H9 (cell line): ENCODE data around the gene COLQ. TPM values are rescaled to one million over a fixed set of nuclear protein-coding genes. Genes with fewer than 3 reads are reported as not detected.

ENCODE experiments used
- DNase-seq: peaks from one replicate; pipeline ENCODE4 v3.0.0-alpha.2; 2017
- H2AFZ ChIP-seq: one replicate; pipeline ENCODE4 v1.6.1; 2013; ENCODE audit warnings: mild to moderate bottlenecking, low read length, control low read depth, moderate library complexity
- H2AK5ac ChIP-seq: 2 replicates; pipeline ENCODE4 v1.6.1; 2013; ENCODE audit warnings: low read length, control low read depth, mixed read lengths; ENCODE audit not compliant: insufficient read length
- H2BK120ac ChIP-seq: one replicate; pipeline ENCODE4 v1.6.1; 2013; ENCODE audit warnings: low read depth, mild to moderate bottlenecking, low read length, control low read depth, inconsistent platforms; ENCODE audit not compliant: poor library complexity, severe bottlenecking
- H2BK12ac ChIP-seq: 2 replicates; pipeline ENCODE4 v1.6.1; 2013; ENCODE audit warnings: low read length, control low read depth, mixed read lengths, low read depth; ENCODE audit not compliant: insufficient read length
- H2BK15ac ChIP-seq: 2 replicates; pipeline ENCODE4 v1.6.1; 2013; ENCODE audit warnings: low read depth, low read length, control low read depth
- H2BK20ac ChIP-seq: one replicate; pipeline ENCODE4 v1.6.1; 2013; ENCODE audit warnings: low read depth, mild to moderate bottlenecking, low read length, control low read depth, inconsistent platforms; ENCODE audit not compliant: poor library complexity, severe bottlenecking
- H2BK5ac ChIP-seq: 2 replicates; pipeline ENCODE4 v1.6.1; 2013; ENCODE audit warnings: low read length, control low read depth, mixed read lengths; ENCODE audit not compliant: insufficient read length
- H3K14ac ChIP-seq: 2 replicates; pipeline ENCODE4 v1.6.1; 2013; ENCODE audit warnings: low read length, control low read depth; ENCODE audit not compliant: insufficient read depth
- H3K18ac ChIP-seq: 2 replicates; pipeline ENCODE4 v1.6.1; 2013; ENCODE audit warnings: low read depth, mild to moderate bottlenecking, mixed read lengths, low read length, control low read depth; ENCODE audit not compliant: insufficient read length
- H3K23ac ChIP-seq: 2 replicates; pipeline ENCODE4 v1.6.1; 2013; ENCODE audit warnings: low read length, control low read depth, mixed read lengths, low read depth; ENCODE audit not compliant: insufficient read length
- H3K23me2 ChIP-seq: 2 replicates; pipeline ENCODE4 v1.6.1; 2013; ENCODE audit warnings: low read depth, mild to moderate bottlenecking, mixed read lengths, low read length, control low read depth; ENCODE audit not compliant: insufficient read length, poor library complexity, severe bottlenecking
- H3K27ac ChIP-seq: 2 replicates; pipeline ENCODE4 v1.5.1; 2013; ENCODE audit warnings: low read length, control low read depth, mixed read lengths, low read depth; ENCODE audit not compliant: insufficient read length
- H3K27me3 ChIP-seq: 2 replicates; pipeline ENCODE4 v1.6.1; 2013; ENCODE audit warnings: low read length, control low read depth, inconsistent platforms; ENCODE audit not compliant: insufficient read depth
- H3K4ac ChIP-seq: 2 replicates; pipeline ENCODE4 v1.6.1; 2013; ENCODE audit warnings: low read depth, mild to moderate bottlenecking, control low read depth, inconsistent platforms, low read length, moderate library complexity
- H3K4me1 ChIP-seq: 2 replicates; pipeline ENCODE4 v1.6.1; 2013; ENCODE audit warnings: low read length, control low read depth, inconsistent platforms; ENCODE audit not compliant: insufficient read depth
- H3K4me2 ChIP-seq: 2 replicates; pipeline ENCODE4 v1.6.1; 2013; ENCODE audit warnings: low read length, control low read depth, mixed read lengths; ENCODE audit not compliant: insufficient read length, insufficient read depth
- H3K56ac ChIP-seq: 2 replicates; pipeline ENCODE4 v1.6.1; 2013; ENCODE audit warnings: low read depth, mild to moderate bottlenecking, mixed read lengths, low read length, control low read depth; ENCODE audit not compliant: insufficient read length
- H3K79me1 ChIP-seq: 2 replicates; pipeline ENCODE4 v1.6.1; 2013; ENCODE audit warnings: low read depth, mild to moderate bottlenecking, moderate library complexity, low read length, control low read depth, inconsistent platforms; ENCODE audit not compliant: insufficient read depth, poor library complexity, severe bottlenecking
- H3K79me2 ChIP-seq: 2 replicates; pipeline ENCODE4 v1.6.1; 2013; ENCODE audit warnings: low read length, control low read depth, inconsistent platforms; ENCODE audit not compliant: insufficient read depth
- H3K9ac ChIP-seq: 2 replicates; pipeline ENCODE4 v1.6.1; 2013; ENCODE audit warnings: low read length, control low read depth, mixed read lengths; ENCODE audit not compliant: insufficient read length; ENCODE audit errors: extremely low read depth
- H3K9me3 ChIP-seq: one replicate; pipeline ENCODE4 v1.6.1; 2013; ENCODE audit warnings: low read depth, low read length, inconsistent platforms; ENCODE audit not compliant: control insufficient read depth
- H3T11ph ChIP-seq: one replicate; pipeline ENCODE4 v1.6.1; 2013; ENCODE audit warnings: mild to moderate bottlenecking, low read length, control low read depth, inconsistent platforms
- H4K20me1 ChIP-seq: one replicate; pipeline ENCODE4 v1.6.1; 2013; ENCODE audit not compliant: control insufficient read depth, insufficient read length, insufficient read depth
- H4K5ac ChIP-seq: 2 replicates; pipeline ENCODE4 v1.6.1; 2013; ENCODE audit warnings: low read depth, mild to moderate bottlenecking, mixed read lengths, low read length, control low read depth; ENCODE audit not compliant: insufficient read length
- H4K8ac ChIP-seq: replicated peaks from 2 replicates; pipeline ENCODE4 v1.6.1; 2013; ENCODE audit warnings: low read length, control low read depth, mixed read lengths, low read depth; ENCODE audit not compliant: insufficient read length
- H4K91ac ChIP-seq: 2 replicates; pipeline ENCODE4 v1.6.1; 2013; ENCODE audit warnings: low read depth, mild to moderate bottlenecking, moderate library complexity, mixed read lengths, low read length, control low read depth; ENCODE audit not compliant: insufficient read length
- H3K27ac Mint-ChIP-seq, 3 experiments: 2 replicates in 2 of 3; 3 replicates in 1 of 3; pipeline ENCODE4 v1.8.0; 2020 to 2021; ENCODE audit warnings: mixed read lengths in 3 of 3, mild to moderate bottlenecking in 1 of 3, moderate library complexity in 1 of 3
- H3K27me3 Mint-ChIP-seq: 2 replicates; pipeline ENCODE4 v1.8.0; 2021; ENCODE audit warnings: low read depth, mild to moderate bottlenecking, moderate library complexity, mixed read lengths
- H3K36me3 Mint-ChIP-seq, 3 experiments: 2 replicates in 2 of 3; 3 replicates in 1 of 3; pipeline ENCODE4 v1.8.0; 2020 to 2021; ENCODE audit warnings: low read depth in 3 of 3, mixed read lengths in 3 of 3; ENCODE audit not compliant: insufficient read depth in 1 of 3
- H3K4me1 Mint-ChIP-seq, 2 experiments: 2 replicates each; pipeline ENCODE4 v1.8.0; 2020; ENCODE audit warnings: mixed read lengths in 2 of 2
- H3K4me3 Mint-ChIP-seq, 2 experiments: 2 replicates in 1 of 2; 3 replicates in 1 of 2; pipeline ENCODE4 v1.8.0; 2020 to 2021; ENCODE audit warnings: mild to moderate bottlenecking in 2 of 2, mixed read lengths in 2 of 2, moderate library complexity in 1 of 2
- H3K9me3 Mint-ChIP-seq, 2 experiments: 2 replicates in 1 of 2; 3 replicates in 1 of 2; pipeline ENCODE4 v1.8.0; 2020; ENCODE audit warnings: mild to moderate bottlenecking in 2 of 2, mixed read lengths in 2 of 2, moderate library complexity in 1 of 2
- WGBS: extraction: QIAGEN DNeasy Blood & Tissue Kit; methylation state at CpG from one replicate; pipeline ENCODE4 v1.1.7; 2013; ENCODE audit warnings: missing lambda C conversion rate, low lambda C conversion rate, mixed read lengths; ENCODE audit not compliant: insufficient read length; ENCODE audit errors: extremely low coverage; 5-methylcytosine and 5-hydroxymethylcytosine counted together
- total RNA-seq: library from RNA; stranded (reverse); gene quantifications from 2 replicates; pipeline ENCODE4 v1.2.1, GENCODE V29; 2021
- TF ChIP-seq, protein P1 (sequence below): fragments of 200-600 bp; sonication (generic); conservative IDR thresholded peaks from 3 replicates; pipeline ENCODE4 v1.8.0; 2021; ENCODE audit warnings: antibody characterized with exemption, mild to moderate bottlenecking

COLQ gene
- total RNA-seq, 1 experiment from 2014 or later: 0.61 TPM

DNA sequence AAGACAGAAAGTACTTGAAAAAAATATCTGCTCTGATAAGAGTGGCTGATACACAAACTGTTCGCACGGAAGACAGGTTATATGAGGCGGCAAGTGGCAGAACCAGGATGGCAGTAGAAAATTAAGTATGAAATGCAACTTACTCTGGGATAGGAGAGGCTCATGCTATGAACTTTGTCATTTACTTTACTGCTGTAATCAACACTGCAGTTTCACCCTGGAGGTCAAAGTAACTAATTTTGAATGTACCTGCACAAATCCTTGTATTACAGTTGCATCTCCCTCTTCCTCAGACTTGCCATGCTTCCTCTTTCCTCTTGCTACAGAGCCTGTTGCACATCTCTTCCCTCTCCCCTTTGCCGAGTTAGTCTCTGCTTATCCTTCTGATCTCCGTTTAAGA, 41.1 kb upstream of the COLQ start:
- Mint-ChIP-seq H3K9me3 (no peaks in the 10 kb centered on the region), H3K27ac (no peak overlapping the region; a peak in 1 of 7 replicates), H3K4me3 (no peak overlapping the region), H3K36me3 (peaks cover 6 to 65% (median 33%) of the 10 kb centered on the region in 3 experiments; a peak in 6 of 7 replicates), H3K4me1 (peaks cover 2 to 3% of the 10 kb centered on the region in 2 experiments; a peak in 2 of 4 replicates), H3K27me3 (no peaks in the 10 kb centered on the region)
- H2BK12ac ChIP-seq: no peak overlapping the region
- no peaks in the 10 kb centered on the region for H3K23me2 ChIP-seq
- H2AK5ac ChIP-seq: no peak overlapping the region
- H4K8ac ChIP-seq: no peak overlapping the region
- no peak overlapping the region for H3K23ac ChIP-seq
- H3K56ac ChIP-seq: no peak overlapping the region
- H3K27ac ChIP-seq: no peak overlapping the region
- H4K20me1 ChIP-seq: no peaks in the 10 kb centered on the region
- no peaks in the 10 kb centered on the region for H3K4me1 ChIP-seq
- no peaks in the 10 kb centered on the region for H3K79me1 ChIP-seq
- H3K27me3 ChIP-seq: no peaks in the 10 kb centered on the region
- H3K9ac ChIP-seq: no peak overlapping the region
- no peak overlapping the region for H3T11ph ChIP-seq
- H3K4me2 ChIP-seq: no peak overlapping the region
- H4K91ac ChIP-seq: no peak overlapping the region
- no peak overlapping the region for H2BK5ac ChIP-seq
- no peak overlapping the region for H2BK20ac ChIP-seq
- no peak overlapping the region for H2BK15ac ChIP-seq
- no CpG with 5 or more reads among the region's 5 CpGs for WGBS
- TF ChIP-seq, protein P1, sequence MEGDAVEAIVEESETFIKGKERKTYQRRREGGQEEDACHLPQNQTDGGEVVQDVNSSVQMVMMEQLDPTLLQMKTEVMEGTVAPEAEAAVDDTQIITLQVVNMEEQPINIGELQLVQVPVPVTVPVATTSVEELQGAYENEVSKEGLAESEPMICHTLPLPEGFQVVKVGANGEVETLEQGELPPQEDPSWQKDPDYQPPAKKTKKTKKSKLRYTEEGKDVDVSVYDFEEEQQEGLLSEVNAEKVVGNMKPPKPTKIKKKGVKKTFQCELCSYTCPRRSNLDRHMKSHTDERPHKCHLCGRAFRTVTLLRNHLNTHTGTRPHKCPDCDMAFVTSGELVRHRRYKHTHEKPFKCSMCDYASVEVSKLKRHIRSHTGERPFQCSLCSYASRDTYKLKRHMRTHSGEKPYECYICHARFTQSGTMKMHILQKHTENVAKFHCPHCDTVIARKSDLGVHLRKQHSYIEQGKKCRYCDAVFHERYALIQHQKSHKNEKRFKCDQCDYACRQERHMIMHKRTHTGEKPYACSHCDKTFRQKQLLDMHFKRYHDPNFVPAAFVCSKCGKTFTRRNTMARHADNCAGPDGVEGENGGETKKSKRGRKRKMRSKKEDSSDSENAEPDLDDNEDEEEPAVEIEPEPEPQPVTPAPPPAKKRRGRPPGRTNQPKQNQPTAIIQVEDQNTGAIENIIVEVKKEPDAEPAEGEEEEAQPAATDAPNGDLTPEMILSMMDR: no peak
- no peak overlapping the region for H2BK120ac ChIP-seq
- H3K14ac ChIP-seq: no peak overlapping the region
- DNase-seq: no peak
- H4K5ac ChIP-seq: no peak overlapping the region
- no peaks in the 10 kb centered on the region for H3K9me3 ChIP-seq
- no peaks in the 10 kb centered on the region for H3K79me2 ChIP-seq
- no peak overlapping the region for H3K4ac ChIP-seq
- H2AFZ ChIP-seq: no peak overlapping the region
- no peak overlapping the region for H3K18ac ChIP-seq
